ENCODE measurements around the gene TFCP2L1.

TFCP2L1 gene

GRCh38 chr2:121171625-121172119, 113.3 kb downstream of the TFCP2L1 start:
- DNase-seq (ENCODE audit: low read depth), result no peak

- no peak for DNase-seq (ENCODE audit: low read depth)
These were observed 114.4 kb downstream of the TFCP2L1 start for GRCh38 chr2:121170577-121170976.

GRCh38 chr2:121167411-121167810, 117.6 kb downstream of the TFCP2L1 start:
- DNase-seq (ENCODE audit: low read depth), result no peak

Data from activated gamma-delta T cell treated with anti-CD3 and anti-CD28 coated beads, Interleukin-2, amount 50 U/mL, for 16 hours (primary cell).